Activated CD8-positive, alpha-beta memory T cell treated with anti-CD3 and anti-CD28 coated beads, Interleukin-2, amount 10 ng/mL, durations not matched to agents 7 days and 5 days (primary cell): Measurements from ENCODE around the gene C9orf152. TPM values are rescaled to one million over a fixed set of nuclear protein-coding genes. Genes with fewer than 3 reads are reported as not detected.
"Not testable (repeated sequence)": the region's sequence is repeated elsewhere in the genome, so short reads cannot be mapped to it uniquely, and the experiment has no call there.

Source experiments
- ATAC-seq: fragments of 150-1000 bp; cut with Tn5 transposase; one replicate; pipeline ENCODE4 v1.10.0; 2021; ENCODE audit warnings: moderate library complexity
- CTCF ChIA-PET: fragments of 350-600 bp; sonication (Branson Sonifier 250); formaldehyde crosslinking; loops from one replicate; lab custom pipeline; 2021; ENCODE audit warnings: antibody characterized with exemption; lab: Charles Lee
- DNase-seq: peaks from one replicate; pipeline ENCODE4 v3.0.0-alpha.2; 2020
- H3K27ac Mint-ChIP-seq: one replicate; pipeline ENCODE4 v1.8.0; 2021; ENCODE audit warnings: mild to moderate bottlenecking, mixed read lengths
- H3K27me3 Mint-ChIP-seq: one replicate; pipeline ENCODE4 v1.8.0; 2021; ENCODE audit warnings: mixed read lengths
- H3K36me3 Mint-ChIP-seq: one replicate; pipeline ENCODE4 v1.8.0; 2021; ENCODE audit warnings: mild to moderate bottlenecking, mixed read lengths
- H3K4me1 Mint-ChIP-seq: one replicate; pipeline ENCODE4 v1.8.0; 2021; ENCODE audit warnings: mixed read lengths
- H3K4me3 Mint-ChIP-seq: one replicate; pipeline ENCODE4 v1.8.0; 2021; ENCODE audit warnings: mild to moderate bottlenecking, moderate library complexity, mixed read lengths
- H3K9me3 Mint-ChIP-seq: one replicate; pipeline ENCODE4 v1.8.0; 2022; ENCODE audit warnings: low read depth, mixed read lengths
- total RNA-seq, 2 experiments: library from RNA; stranded (reverse); gene quantifications; one replicate each; pipeline ENCODE4 v1.2.3, GENCODE V29; 2021

Gene C9orf152
- total RNA-seq, 2 experiments from 2014 or later: not detected

DNA sequence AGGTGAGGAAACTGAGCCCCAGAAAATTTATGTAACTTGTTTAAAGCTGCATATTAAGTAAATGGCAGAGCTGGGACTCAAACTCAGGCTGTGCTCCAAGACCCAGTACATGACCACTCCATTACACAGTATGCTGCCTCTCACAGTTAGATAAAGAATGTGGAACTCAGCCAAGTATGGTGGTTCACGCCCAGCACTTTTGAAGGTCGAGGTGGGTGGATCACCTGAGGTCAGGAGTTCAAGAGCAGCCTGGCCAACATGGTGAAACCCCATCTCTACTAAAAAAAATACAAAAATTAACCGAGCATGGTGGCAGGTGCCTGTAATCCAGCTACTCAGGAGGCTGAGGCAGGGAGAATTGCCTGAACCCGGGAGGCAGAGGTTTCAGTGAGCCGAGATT lies 2.3 kb downstream of the C9orf152 start:
- H3K4me3 Mint-ChIP-seq, H3K9me3 Mint-ChIP-seq, ATAC-seq, DNase-seq, H3K4me1 Mint-ChIP-seq, H3K36me3 Mint-ChIP-seq, H3K27ac Mint-ChIP-seq: not testable (repeated sequence)
- H3K27me3 Mint-ChIP-seq: peaks cover 20% of the 10 kb centered on the region
- CTCF ChIA-PET: interaction anchor here (1.1 to 1.7 kb wide), 2 partner anchors 11 to 13 kb away, joined by 3 to 5 read pairs; no protein-coding TSS in a partner anchor

DNA sequence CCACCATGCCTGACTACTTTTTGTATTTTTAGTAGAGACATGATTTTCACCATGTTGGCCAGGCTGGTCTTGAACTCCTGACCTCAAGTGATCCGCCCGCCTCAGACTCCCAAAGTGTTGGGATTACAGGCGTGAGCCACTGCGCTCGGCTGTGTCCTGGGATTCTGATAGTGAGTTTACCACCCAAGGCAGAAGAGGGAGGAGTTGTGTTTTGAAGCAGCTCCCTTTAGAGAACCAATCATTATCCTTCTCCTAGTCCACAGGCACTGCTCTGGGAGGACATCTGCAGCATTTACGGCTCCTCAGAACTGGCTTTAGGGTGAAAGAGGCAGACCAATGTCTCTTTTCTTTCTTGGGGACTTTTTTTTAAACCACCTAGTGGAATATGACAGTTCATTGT lies 5.7 kb downstream of the C9orf152 start:
- no peak overlapping the region for H3K4me3 Mint-ChIP-seq
- ATAC-seq (no peak), DNase-seq (no peak)
- CTCF ChIA-PET: no interaction called here
- no peak overlapping the region for H3K27ac Mint-ChIP-seq
- H3K36me3 Mint-ChIP-seq: no peaks in the 10 kb centered on the region
- H3K27me3 Mint-ChIP-seq: peaks cover 11% of the 10 kb centered on the region
- H3K9me3 Mint-ChIP-seq: no peaks in the 10 kb centered on the region
- H3K4me1 Mint-ChIP-seq: no peaks in the 10 kb centered on the region

GRCh38 chr9:110199643-110200042 lies 8.3 kb downstream of the C9orf152 start:
- DNase-seq (no peak), ATAC-seq (no peak)
- Mint-ChIP-seq H3K9me3 (no peaks in the 10 kb centered on the region), H3K27ac (no peak overlapping the region), H3K4me3 (no peak overlapping the region), H3K36me3 (no peaks in the 10 kb centered on the region), H3K27me3 (peaks cover 3% of the 10 kb centered on the region), H3K4me1 (no peaks in the 10 kb centered on the region)
- CTCF ChIA-PET: no interaction called here

DNA sequence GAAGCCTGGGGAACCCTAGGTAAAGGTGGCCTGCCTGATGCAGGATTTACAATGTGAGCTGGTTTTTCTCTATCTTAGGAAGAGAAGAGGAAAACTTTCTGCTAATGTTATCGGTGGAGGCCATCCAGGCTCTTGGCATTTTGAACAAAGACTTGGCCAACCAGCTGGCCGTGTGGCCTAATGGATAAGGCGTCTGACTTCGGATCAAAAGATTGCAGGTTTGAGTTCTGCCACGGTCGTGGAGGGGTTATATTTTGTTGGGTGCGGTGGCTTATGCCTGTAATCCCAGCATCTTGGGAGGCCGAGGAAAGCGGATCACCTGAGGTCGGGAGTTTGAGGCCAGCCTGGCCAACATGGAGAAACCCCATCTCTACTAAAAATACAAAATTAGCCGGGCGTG lies 9.6 kb downstream of the C9orf152 start:
- Mint-ChIP-seq H3K9me3 (no peaks in the 10 kb centered on the region), H3K4me3 (no peak overlapping the region), H3K27ac (no peak overlapping the region), H3K36me3 (no peaks in the 10 kb centered on the region), H3K27me3 (peaks cover 2% of the 10 kb centered on the region), H3K4me1 (peaks cover 3% of the 10 kb centered on the region)
- DNase-seq: no peak
- CTCF ChIA-PET: interaction anchor here (0.6 kb wide), 1 partner anchor 305 kb away, joined by 4 read pairs; no protein-coding TSS in a partner anchor
- ATAC-seq: no peak

- DNase-seq (no peak), ATAC-seq (no peak)
- no peak overlapping the region for H3K27ac Mint-ChIP-seq
- peaks cover 9% of the 10 kb centered on the region for H3K4me1 Mint-ChIP-seq
- no peaks in the 10 kb centered on the region for H3K9me3 Mint-ChIP-seq
- H3K27me3 Mint-ChIP-seq: peaks cover 4% of the 10 kb centered on the region
- CTCF ChIA-PET: no interaction called here
- no peaks in the 10 kb centered on the region for H3K36me3 Mint-ChIP-seq
- H3K4me3 Mint-ChIP-seq: no peak overlapping the region
Observed at GRCh38 chr9:110197330-110198187, 10.4 kb downstream of the C9orf152 start.

- DNase-seq, H3K27me3 Mint-ChIP-seq, ATAC-seq, H3K9me3 Mint-ChIP-seq, H3K36me3 Mint-ChIP-seq, H3K4me1 Mint-ChIP-seq, CTCF ChIA-PET, H3K27ac Mint-ChIP-seq, H3K4me3 Mint-ChIP-seq: not testable (repeated sequence)
Observed at GRCh38 chr9:110196084-110196499, 11.9 kb downstream of the C9orf152 start.

DNA sequence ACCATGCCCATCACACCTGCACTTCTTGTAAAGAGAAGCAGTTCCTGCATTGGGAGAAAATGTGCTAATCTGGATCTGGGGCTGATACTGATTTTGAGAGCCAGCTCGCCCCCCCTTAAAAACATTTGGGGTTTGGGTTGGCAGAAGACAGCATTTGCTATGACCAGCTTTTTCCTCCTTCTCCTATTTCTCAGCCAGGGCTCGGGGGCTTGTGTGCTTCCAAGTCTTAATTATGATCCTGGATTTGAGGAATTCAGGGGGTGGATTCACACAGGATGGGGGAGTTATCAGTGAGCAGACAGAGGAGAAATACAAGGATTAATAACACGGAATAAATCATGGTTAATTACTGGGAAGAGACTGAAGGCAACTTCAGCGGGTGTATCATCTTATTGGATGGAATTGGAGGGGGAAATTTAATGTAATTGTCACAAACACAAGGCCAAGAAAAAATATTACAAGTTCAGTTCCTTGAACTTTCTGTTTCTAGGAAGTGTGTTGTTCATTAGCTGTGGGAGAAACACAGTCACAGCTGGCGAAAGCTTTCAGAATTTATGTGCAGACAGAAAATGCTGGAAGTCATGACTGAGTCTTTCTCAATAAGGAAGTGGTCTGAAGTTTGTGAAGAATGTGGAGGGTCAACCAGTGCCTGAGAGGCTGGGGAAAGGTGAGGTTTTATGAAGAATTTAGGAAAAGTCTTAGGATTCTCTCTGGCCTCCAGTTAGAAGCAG lies 15.3 kb downstream of the C9orf152 start:
- H3K9me3 Mint-ChIP-seq: no peaks in the 10 kb centered on the region
- H3K4me3 Mint-ChIP-seq: no peak overlapping the region
- CTCF ChIA-PET: no interaction called here
- H3K27me3 Mint-ChIP-seq: peaks cover 5% of the 10 kb centered on the region
- ATAC-seq (no peak), DNase-seq (no peak)
- H3K27ac Mint-ChIP-seq: no peak overlapping the region
- peaks cover 10% of the 10 kb centered on the region for H3K4me1 Mint-ChIP-seq
- H3K36me3 Mint-ChIP-seq: no peaks in the 10 kb centered on the region

- H3K4me3 Mint-ChIP-seq: no peak overlapping the region
- no peak for ATAC-seq
Observed at GRCh38 chr9:110191615-110192014, 16.3 kb downstream of the C9orf152 start.

DNA sequence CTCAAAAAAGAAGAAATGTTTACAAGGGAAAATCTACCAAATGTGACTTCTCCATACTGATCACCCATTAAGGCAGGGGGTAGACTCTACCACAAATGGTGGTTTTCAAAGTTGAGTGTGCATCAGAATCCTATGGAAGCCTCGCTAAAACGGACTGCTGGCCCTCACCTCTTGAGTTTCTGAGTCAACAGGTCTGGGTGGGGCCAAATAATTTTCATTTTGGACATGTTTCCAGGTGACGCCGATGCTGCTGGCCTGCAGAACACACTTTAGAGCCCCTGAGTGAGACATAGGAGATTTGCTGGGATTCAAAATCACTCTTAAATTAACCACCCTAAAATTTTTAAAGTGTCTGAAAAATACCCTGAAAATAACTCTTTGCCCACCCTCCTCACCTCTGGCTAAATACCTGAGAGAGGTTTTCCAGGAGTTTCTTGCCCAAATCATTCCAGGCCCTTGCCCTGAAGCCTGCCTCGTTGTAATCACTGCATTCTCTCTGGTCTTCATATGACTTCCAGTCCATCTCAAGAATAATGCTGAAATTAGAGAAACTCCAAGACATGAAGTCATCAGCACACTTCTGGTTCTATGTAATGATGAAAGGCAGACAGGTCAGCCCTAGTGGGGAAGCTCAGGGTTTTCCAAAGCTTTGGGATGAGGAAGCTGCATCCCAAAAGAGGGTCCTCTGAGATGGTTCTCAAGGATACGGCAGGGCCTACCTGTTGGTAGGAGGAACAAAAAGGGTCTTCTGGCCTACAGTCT lies 18.2 kb downstream of the C9orf152 start:
- CTCF ChIA-PET: no interaction called here
- H3K9me3 Mint-ChIP-seq: no peaks in the 10 kb centered on the region
- no peak overlapping the region for H3K4me3 Mint-ChIP-seq
- no peak overlapping the region for H3K27ac Mint-ChIP-seq
- H3K36me3 Mint-ChIP-seq: no peaks in the 10 kb centered on the region
- DNase-seq (no peak), ATAC-seq (no peak)
- peaks cover 10% of the 10 kb centered on the region for H3K4me1 Mint-ChIP-seq
- peaks cover 11% of the 10 kb centered on the region for H3K27me3 Mint-ChIP-seq

More at GRCh38 chr9:110191615-110192014, 16.3 kb downstream of the C9orf152 start:
- Mint-ChIP-seq H3K27me3 (peaks cover 8% of the 10 kb centered on the region), H3K36me3 (no peaks in the 10 kb centered on the region), H3K9me3 (no peaks in the 10 kb centered on the region), H3K27ac (no peak overlapping the region), H3K4me1 (peaks cover 10% of the 10 kb centered on the region)
- CTCF ChIA-PET: interaction anchor here (1.3 kb wide), 1 partner anchor 12 kb away, joined by 3 read pairs; no protein-coding TSS in a partner anchor
- DNase-seq: no peak

- no peak for DNase-seq
Observed at GRCh38 chr9:110188991-110189390, 19.0 kb downstream of the C9orf152 start.

DNA sequence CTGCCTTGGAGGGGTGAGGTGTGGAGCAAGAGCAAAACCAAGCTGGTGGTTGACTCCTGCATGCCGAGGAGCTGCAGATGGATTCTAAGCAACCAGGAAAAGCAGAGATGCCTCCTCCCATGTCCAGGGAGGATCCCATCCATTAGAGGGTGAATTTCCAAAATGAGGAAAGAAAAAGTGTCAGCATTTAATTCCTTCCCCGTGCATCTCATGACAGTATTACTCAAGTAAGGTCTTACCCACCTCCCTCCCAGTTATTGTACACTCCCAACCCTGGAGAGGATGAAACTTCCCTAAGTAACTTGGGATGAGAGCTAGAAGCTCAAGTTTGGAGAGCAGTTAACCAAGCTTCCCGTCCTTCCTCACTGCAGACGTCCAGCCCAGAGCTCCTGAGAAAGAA lies 19.9 kb downstream of the C9orf152 start:
- Mint-ChIP-seq H3K4me1 (peaks cover 6% of the 10 kb centered on the region), H3K27me3 (peaks cover 10% of the 10 kb centered on the region), H3K4me3 (no peak overlapping the region), H3K9me3 (no peaks in the 10 kb centered on the region), H3K36me3 (no peaks in the 10 kb centered on the region), H3K27ac (no peak overlapping the region)
- CTCF ChIA-PET: interaction anchor here (1.0 kb wide), 1 partner anchor 30 kb away, joined by 3 read pairs; no protein-coding TSS in a partner anchor
- ATAC-seq: no peak
- DNase-seq: no peak

More at GRCh38 chr9:110188991-110189390, 19.0 kb downstream of the C9orf152 start:
- CTCF ChIA-PET: no interaction called here
- Mint-ChIP-seq H3K4me3 (no peak overlapping the region), H3K36me3 (no peaks in the 10 kb centered on the region), H3K27ac (no peak overlapping the region), H3K27me3 (peaks cover 9% of the 10 kb centered on the region), H3K9me3 (no peaks in the 10 kb centered on the region), H3K4me1 (peaks cover 7% of the 10 kb centered on the region)
- no peak for ATAC-seq

- peaks cover 9% of the 10 kb centered on the region for H3K27me3 Mint-ChIP-seq
- H3K27ac Mint-ChIP-seq: no peak overlapping the region
- ATAC-seq (no peak), DNase-seq (no peak)
- H3K4me1 Mint-ChIP-seq: no peaks in the 10 kb centered on the region
- no peaks in the 10 kb centered on the region for H3K9me3 Mint-ChIP-seq
- CTCF ChIA-PET: interaction anchor here (1.0 kb wide), 1 partner anchor 31 kb away, joined by 3 read pairs; no protein-coding TSS in a partner anchor
- H3K36me3 Mint-ChIP-seq: no peaks in the 10 kb centered on the region
- no peak overlapping the region for H3K4me3 Mint-ChIP-seq
Observed at GRCh38 chr9:110187126-110187525, 20.8 kb downstream of the C9orf152 start.

DNA sequence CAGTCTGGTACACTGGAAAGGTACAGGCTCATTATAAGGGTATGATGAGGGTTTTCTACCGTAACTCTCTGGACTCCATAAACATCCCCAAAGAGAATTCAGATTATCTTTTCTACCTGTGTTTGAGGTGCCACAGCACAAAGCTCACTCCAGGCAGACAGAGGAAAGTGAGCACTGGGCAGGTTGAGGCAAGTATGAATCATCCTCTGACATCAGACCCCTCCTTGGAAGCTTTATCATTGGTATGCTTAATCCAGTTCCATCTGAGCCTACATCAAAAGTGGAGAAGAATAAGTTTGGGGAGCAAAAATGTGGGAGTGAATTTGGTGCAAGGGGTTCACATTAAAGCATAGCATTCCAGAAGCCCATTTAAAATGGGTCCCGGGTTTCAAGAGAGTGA lies 21.7 kb downstream of the C9orf152 start:
- peaks cover 9% of the 10 kb centered on the region for H3K27me3 Mint-ChIP-seq
- ATAC-seq: no peak
- CTCF ChIA-PET: interaction anchor here (0.9 to 1.2 kb wide), 2 partner anchors 13 to 30 kb away, joined by 3 read pairs; no protein-coding TSS in a partner anchor
- no peaks in the 10 kb centered on the region for H3K4me1 Mint-ChIP-seq
- no peak overlapping the region for H3K27ac Mint-ChIP-seq
- H3K36me3 Mint-ChIP-seq: no peaks in the 10 kb centered on the region
- H3K9me3 Mint-ChIP-seq: no peaks in the 10 kb centered on the region
- no peak overlapping the region for H3K4me3 Mint-ChIP-seq
- no peak for DNase-seq
